ENCODE results near the gene NAALADL2.

- TF ChIP-seq REST (IDR thresholded peaks at IDR 0.05; ENCODE audit: insufficient read depth in 1 of 2, low read depth in 2 of 2, low read length in 1 of 2) (no peak), CTCF (IDR thresholded peaks at IDR 0.05) (no peak), POLR2AphosphoS5 (IDR thresholded peaks at IDR 0.05; ENCODE audit: low read depth, low read length) (no peak), SIN3A (IDR thresholded peaks at IDR 0.05; ENCODE audit: borderline replicate concordance, insufficient read depth, low read depth, low read length) (no peak)
These were observed 605.2 kb downstream of the NAALADL2 start for GRCh38 chr3:175464362-175464761.
